DND-41 (cell line): ENCODE data around the gene SORCS1.

Experiments used
- ATAC-seq: fragments of 200-7000 bp; cut with Tn5 transposase; 3 replicates; pipeline ENCODE4 v1.9.1; 2021; ENCODE audit warnings: low read depth; ENCODE audit not compliant: insufficient read depth
- DNase-seq: peaks from one replicate; pipeline ENCODE4 v3.0.0-alpha.2; 2020
- H2AFZ ChIP-seq: 2 replicates; pipeline ENCODE4 v1.6.0; 2012; ENCODE audit warnings: low read depth, low read length
- H3K27ac ChIP-seq: 2 replicates; pipeline ENCODE4 v1.5.1; 2012; ENCODE audit warnings: low read length, inconsistent platforms
- H3K27me3 ChIP-seq: fragments of 200-600 bp; sonication (generic); 2 replicates; pipeline ENCODE4 v1.6.0; 2012; ENCODE audit warnings: low read length, mild to moderate bottlenecking, inconsistent platforms; ENCODE audit not compliant: insufficient read depth, poor library complexity
- H3K36me3 ChIP-seq: 2 replicates; pipeline ENCODE4 v1.5.1; 2012; ENCODE audit warnings: low read length, inconsistent platforms; ENCODE audit not compliant: insufficient read depth
- H3K4me1 ChIP-seq: 2 replicates; pipeline ENCODE4 v1.5.1; 2012; ENCODE audit warnings: mild to moderate bottlenecking, low read length; ENCODE audit not compliant: insufficient read depth
- H3K4me2 ChIP-seq: 2 replicates; pipeline ENCODE4 v1.6.0; 2012; ENCODE audit warnings: mild to moderate bottlenecking, moderate library complexity, low read length, inconsistent platforms; ENCODE audit not compliant: insufficient read depth
- H3K4me3 ChIP-seq, 2 experiments: fragments of 200-600 bp in 1 of 2; shearing (Covaris generic) in 1 of 2; 2 replicates each; pipeline ENCODE4 v1.5.1; 2012 to 2016; ENCODE audit warnings: inconsistent platforms in 2 of 2, low read length in 2 of 2, mild to moderate bottlenecking in 2 of 2, low read depth in 1 of 2, moderate library complexity in 1 of 2
- H3K79me2 ChIP-seq: 2 replicates; pipeline ENCODE4 v1.6.0; 2012; ENCODE audit warnings: low read length, inconsistent platforms; ENCODE audit not compliant: insufficient read depth
- H3K9ac ChIP-seq: 2 replicates; pipeline ENCODE4 v1.6.0; 2012; ENCODE audit warnings: low read depth, mild to moderate bottlenecking, inconsistent platforms, low read length, moderate library complexity
- H3K9me3 ChIP-seq: 2 replicates; pipeline ENCODE4 v1.5.1; 2012; ENCODE audit warnings: low read length, moderate library complexity, mild to moderate bottlenecking, inconsistent platforms; ENCODE audit not compliant: insufficient read depth, severe bottlenecking
- H4K20me1 ChIP-seq: 2 replicates; pipeline ENCODE4 v1.6.0; 2012; ENCODE audit warnings: low read length; ENCODE audit not compliant: insufficient read depth
- EZH2 ChIP-seq: IDR thresholded peaks from 3 replicates; pipeline ENCODE4 v1.6.1; 2012; ENCODE audit warnings: borderline replicate concordance, low read depth, mild to moderate bottlenecking, moderate library complexity, low read length, inconsistent platforms; ENCODE audit not compliant: severe bottlenecking
- TF ChIP-seq, protein P1 (sequence below): IDR thresholded peaks from 2 replicates; pipeline ENCODE4 v1.5.1; 2012; ENCODE audit warnings: borderline replicate concordance, low read length, moderate library complexity, mild to moderate bottlenecking; ENCODE audit not compliant: poor library complexity, severe bottlenecking; ENCODE audit errors: extremely low read depth

SORCS1 gene

DNA sequence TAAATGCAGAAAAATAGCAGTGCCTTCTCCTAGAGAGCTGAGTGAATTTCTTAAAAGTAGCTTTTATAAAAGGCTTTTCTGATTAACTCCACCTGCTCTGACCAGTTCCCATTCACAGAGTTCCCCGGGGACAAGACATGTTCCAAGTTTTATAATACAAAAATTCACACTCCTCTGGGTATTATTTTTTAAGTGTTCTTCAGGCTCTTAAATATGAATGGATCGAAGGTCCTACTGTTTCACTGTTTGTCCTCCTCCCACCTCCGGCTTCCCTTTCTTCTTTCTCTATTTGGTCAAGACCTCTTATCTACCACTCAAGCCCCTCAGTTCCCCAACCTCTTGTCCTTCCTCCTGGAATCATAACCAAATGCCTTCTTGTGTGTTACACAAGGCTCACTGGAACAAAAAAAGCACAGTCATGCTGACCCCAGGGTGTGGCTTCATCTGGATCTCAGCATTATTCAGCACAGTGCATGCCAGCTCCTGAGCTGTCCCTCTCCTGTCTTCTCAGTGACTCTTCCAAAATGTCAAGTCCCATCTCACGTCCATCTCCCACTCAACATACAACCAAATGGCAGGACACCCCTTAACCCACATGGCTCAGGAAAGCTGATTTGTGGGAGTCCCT, 222.4 kb downstream of the SORCS1 start:
- DNase-seq = no peak
- no peaks in the 10 kb centered on the region for H3K4me1 ChIP-seq
- no peaks in the 10 kb centered on the region for H3K36me3 ChIP-seq
- no peak overlapping the region for H2AFZ ChIP-seq
- no peak overlapping the region for H3K4me3 ChIP-seq
- H3K79me2 ChIP-seq = no peaks in the 10 kb centered on the region
- no peak overlapping the region for H3K9ac ChIP-seq
- no peaks in the 10 kb centered on the region for H4K20me1 ChIP-seq
- H3K4me2 ChIP-seq = no peak overlapping the region
- no peak for ATAC-seq
- no peaks in the 10 kb centered on the region for H3K27me3 ChIP-seq
- H3K9me3 ChIP-seq = no peaks in the 10 kb centered on the region
- no peak overlapping the region for H3K27ac ChIP-seq
- no peak for TF ChIP-seq EZH2
- TF ChIP-seq, protein P1, sequence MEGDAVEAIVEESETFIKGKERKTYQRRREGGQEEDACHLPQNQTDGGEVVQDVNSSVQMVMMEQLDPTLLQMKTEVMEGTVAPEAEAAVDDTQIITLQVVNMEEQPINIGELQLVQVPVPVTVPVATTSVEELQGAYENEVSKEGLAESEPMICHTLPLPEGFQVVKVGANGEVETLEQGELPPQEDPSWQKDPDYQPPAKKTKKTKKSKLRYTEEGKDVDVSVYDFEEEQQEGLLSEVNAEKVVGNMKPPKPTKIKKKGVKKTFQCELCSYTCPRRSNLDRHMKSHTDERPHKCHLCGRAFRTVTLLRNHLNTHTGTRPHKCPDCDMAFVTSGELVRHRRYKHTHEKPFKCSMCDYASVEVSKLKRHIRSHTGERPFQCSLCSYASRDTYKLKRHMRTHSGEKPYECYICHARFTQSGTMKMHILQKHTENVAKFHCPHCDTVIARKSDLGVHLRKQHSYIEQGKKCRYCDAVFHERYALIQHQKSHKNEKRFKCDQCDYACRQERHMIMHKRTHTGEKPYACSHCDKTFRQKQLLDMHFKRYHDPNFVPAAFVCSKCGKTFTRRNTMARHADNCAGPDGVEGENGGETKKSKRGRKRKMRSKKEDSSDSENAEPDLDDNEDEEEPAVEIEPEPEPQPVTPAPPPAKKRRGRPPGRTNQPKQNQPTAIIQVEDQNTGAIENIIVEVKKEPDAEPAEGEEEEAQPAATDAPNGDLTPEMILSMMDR = no peak

DNA sequence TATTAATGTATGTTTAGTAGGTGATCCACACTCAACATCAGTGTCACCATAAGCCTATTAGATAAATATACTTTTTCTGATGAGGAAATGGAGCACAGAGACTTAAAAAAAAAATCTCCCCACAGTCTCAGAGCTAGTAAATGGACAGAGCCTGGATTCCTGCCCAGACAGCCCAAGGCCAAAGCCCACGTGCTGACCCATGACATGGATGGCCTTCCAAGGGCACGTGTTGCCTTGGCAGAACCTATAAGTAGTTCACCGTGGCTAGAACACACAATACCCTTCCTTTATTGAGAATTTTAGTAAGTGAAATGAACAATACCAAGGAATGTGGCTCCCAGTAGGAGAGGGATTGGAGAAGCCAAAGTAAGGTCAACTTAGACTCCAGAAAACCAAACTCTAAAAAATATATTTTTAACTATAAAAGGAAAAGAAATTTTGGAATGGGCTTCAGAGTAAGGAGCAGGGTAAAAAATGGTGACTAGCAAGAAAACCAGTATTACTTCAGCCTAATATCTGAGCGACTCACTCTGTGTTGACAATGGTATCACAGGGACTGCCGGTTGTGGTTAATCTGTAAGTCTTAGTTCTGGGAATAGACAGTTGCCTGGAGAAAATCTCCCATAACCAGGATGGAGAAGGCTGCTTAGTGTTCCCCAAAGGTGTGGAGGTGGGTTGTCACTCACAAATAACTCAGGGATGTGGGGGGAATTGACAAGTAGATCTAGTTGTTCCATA, 223.0 kb downstream of the SORCS1 start:
- no peaks in the 10 kb centered on the region for H3K27me3 ChIP-seq
- no peak overlapping the region for H3K27ac ChIP-seq
- no peak overlapping the region for H3K9ac ChIP-seq
- ATAC-seq = no peak
- TF ChIP-seq EZH2 = no peak
- TF ChIP-seq, protein P1 = no peak
- no peaks in the 10 kb centered on the region for H3K4me1 ChIP-seq
- H2AFZ ChIP-seq = no peak overlapping the region
- no peaks in the 10 kb centered on the region for H3K79me2 ChIP-seq
- no peaks in the 10 kb centered on the region for H4K20me1 ChIP-seq
- H3K4me2 ChIP-seq = no peak overlapping the region
- no peaks in the 10 kb centered on the region for H3K36me3 ChIP-seq
- no peaks in the 10 kb centered on the region for H3K9me3 ChIP-seq
- DNase-seq = no peak
- H3K4me3 ChIP-seq = no peak overlapping the region

DNA sequence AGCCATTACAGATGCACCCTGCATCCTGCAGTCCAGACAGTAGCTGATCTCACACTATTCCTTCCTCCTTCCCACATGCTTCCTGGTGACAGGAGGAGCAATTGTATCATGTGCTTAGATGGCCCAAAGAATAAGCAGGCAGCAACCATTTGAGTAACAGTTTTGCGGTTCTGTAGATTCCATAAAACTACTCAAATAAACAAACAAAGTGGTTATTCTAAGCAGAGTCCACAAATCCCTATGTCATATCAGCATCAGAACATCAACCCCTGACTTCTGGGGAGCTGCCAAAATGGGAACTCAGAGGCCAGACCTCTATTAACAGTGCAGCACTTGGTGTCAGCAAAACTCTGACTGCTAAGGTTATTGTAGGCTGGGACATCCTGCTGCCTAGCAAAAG, 226.0 kb downstream of the SORCS1 start:
- Histone ChIP-seq H3K36me3 (no peaks in the 10 kb centered on the region), H4K20me1 (no peaks in the 10 kb centered on the region), H3K9ac (no peak overlapping the region), H3K27ac (no peak overlapping the region), H2AFZ (no peak overlapping the region), H3K4me3 (no peak overlapping the region), H3K27me3 (no peaks in the 10 kb centered on the region), H3K79me2 (no peaks in the 10 kb centered on the region), H3K9me3 (no peaks in the 10 kb centered on the region), H3K4me2 (no peak overlapping the region), H3K4me1 (no peaks in the 10 kb centered on the region)
- TF ChIP-seq, protein P1 = no peak
- no peak for TF ChIP-seq EZH2
- ATAC-seq = no peak
- DNase-seq = no peak
